ENCODE results near the gene GLI2.

GLI2 gene

GRCh38 chr2:120726245-120726644 is 9.4 kb upstream of the GLI2 start:
- Histone ChIP-seq H3K36me3 (ENCODE audit: control insufficient read depth in 2 of 2, insufficient read depth in 2 of 2, low read length in 2 of 2) (no peaks in the 10 kb centered on the region), H3K27ac (ENCODE audit: low read length) (no peak overlapping the region), H3K9ac (ENCODE audit: low read length in 2 of 2) (no peak overlapping the region), H3K4me3 (ENCODE audit: low read length in 2 of 2) (no peak overlapping the region), H3K9me3 (ENCODE audit: control insufficient read depth in 2 of 2, low read length in 2 of 2) (no peaks in the 10 kb centered on the region), H3K4me1 (ENCODE audit: control insufficient read depth, insufficient read depth, low read length) (peaks cover 13% of the 10 kb centered on the region), H3K27me3 (ENCODE audit: control insufficient read depth in 1 of 2, insufficient read depth in 2 of 2, low read length in 2 of 2) (no peaks in the 10 kb centered on the region)

DNA sequence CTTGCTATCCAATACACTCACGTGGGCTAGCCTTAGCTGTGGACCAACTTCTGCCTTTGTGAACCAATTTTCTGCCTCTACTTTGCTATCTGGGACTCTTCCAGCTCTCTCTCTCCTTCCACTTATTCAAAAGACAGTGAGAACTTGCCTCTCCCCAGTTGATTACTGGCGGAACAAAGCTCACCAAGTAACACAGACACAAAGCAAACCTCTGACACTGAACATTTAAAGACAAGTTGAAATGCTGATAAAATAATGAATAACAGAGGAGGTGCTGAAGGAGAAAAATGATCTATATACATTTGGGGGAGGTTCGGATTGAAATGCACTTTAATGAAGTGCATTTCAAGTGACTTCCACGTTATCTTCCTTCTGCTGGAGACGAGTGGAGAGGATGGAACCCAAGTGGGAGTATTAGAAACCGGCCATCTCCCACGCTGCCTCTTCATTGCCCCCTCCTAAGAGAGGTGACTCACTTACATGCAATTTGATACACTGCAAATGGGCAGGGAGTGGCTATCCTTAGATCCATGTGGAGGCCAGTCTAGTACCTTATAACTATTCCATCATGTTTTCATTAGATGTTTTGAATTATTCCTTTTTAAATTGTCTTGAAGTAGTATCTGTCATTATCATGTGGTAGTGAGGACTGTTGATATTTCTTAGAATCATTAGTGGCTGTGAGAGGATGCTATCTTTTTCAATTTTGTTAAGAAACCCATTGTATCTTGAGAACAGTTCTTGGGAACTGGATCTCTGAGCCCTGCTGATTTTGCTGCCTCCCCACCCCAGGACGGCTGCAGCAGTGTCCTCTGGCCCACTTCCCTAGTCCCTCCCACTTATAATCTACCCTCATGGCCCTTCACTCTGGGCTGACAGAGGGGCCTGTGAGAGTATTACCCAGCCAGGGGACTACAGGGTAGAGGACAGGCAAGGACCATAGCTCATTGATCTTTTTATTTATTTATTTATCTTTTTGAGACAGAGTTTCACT is 6.0 kb upstream of the GLI2 start:
- Histone ChIP-seq H3K9ac (ENCODE audit: low read length in 2 of 2) (no peak overlapping the region), H3K36me3 (ENCODE audit: control insufficient read depth in 2 of 2, insufficient read depth in 2 of 2, low read length in 2 of 2) (no peaks in the 10 kb centered on the region), H3K4me3 (ENCODE audit: low read length in 2 of 2) (no peak overlapping the region), H3K9me3 (ENCODE audit: control insufficient read depth in 2 of 2, low read length in 2 of 2) (no peaks in the 10 kb centered on the region), H3K4me1 (ENCODE audit: control insufficient read depth, insufficient read depth, low read length) (peaks cover 18% of the 10 kb centered on the region), H3K27ac (ENCODE audit: low read length) (no peak overlapping the region), H3K27me3 (ENCODE audit: control insufficient read depth in 1 of 2, insufficient read depth in 2 of 2, low read length in 2 of 2) (no peaks in the 10 kb centered on the region)

GRCh38 chr2:120731175-120731574 is 4.5 kb upstream of the GLI2 start:
- Histone ChIP-seq H3K9me3 (ENCODE audit: control insufficient read depth in 2 of 2, low read length in 2 of 2) (no peaks in the 10 kb centered on the region), H3K27ac (ENCODE audit: low read length) (no peak overlapping the region), H3K4me3 (ENCODE audit: low read length in 2 of 2) (no peak overlapping the region), H3K36me3 (ENCODE audit: control insufficient read depth in 2 of 2, insufficient read depth in 2 of 2, low read length in 2 of 2) (no peaks in the 10 kb centered on the region), H3K4me1 (ENCODE audit: control insufficient read depth, insufficient read depth, low read length) (peaks cover 25% of the 10 kb centered on the region), H3K9ac (ENCODE audit: low read length in 2 of 2) (no peak overlapping the region), H3K27me3 (ENCODE audit: control insufficient read depth in 1 of 2, insufficient read depth in 2 of 2, low read length in 2 of 2) (no peaks in the 10 kb centered on the region)

- H3K9me3 ChIP-seq (ENCODE audit: control insufficient read depth in 2 of 2, low read length in 2 of 2) = no peaks in the 10 kb centered on the region
- H3K27me3 ChIP-seq (ENCODE audit: control insufficient read depth in 1 of 2, insufficient read depth in 2 of 2, low read length in 2 of 2) = no peaks in the 10 kb centered on the region
- peak overlapping the region; percentile 46 for H3K27ac ChIP-seq (ENCODE audit: low read length)
- H3K9ac ChIP-seq (ENCODE audit: low read length in 2 of 2) = no peak overlapping the region
- no peaks in the 10 kb centered on the region for H3K36me3 ChIP-seq (ENCODE audit: control insufficient read depth in 2 of 2, insufficient read depth in 2 of 2, low read length in 2 of 2)
- H3K4me1 ChIP-seq (ENCODE audit: control insufficient read depth, insufficient read depth, low read length) = peaks cover 33% of the 10 kb centered on the region
- H3K4me3 ChIP-seq (ENCODE audit: low read length in 2 of 2) = peak overlapping the region in 1 of 2 donors; percentile 15
Observed at GRCh38 chr2:120732506-120733237, 3.0 kb upstream of the GLI2 start.

DNA sequence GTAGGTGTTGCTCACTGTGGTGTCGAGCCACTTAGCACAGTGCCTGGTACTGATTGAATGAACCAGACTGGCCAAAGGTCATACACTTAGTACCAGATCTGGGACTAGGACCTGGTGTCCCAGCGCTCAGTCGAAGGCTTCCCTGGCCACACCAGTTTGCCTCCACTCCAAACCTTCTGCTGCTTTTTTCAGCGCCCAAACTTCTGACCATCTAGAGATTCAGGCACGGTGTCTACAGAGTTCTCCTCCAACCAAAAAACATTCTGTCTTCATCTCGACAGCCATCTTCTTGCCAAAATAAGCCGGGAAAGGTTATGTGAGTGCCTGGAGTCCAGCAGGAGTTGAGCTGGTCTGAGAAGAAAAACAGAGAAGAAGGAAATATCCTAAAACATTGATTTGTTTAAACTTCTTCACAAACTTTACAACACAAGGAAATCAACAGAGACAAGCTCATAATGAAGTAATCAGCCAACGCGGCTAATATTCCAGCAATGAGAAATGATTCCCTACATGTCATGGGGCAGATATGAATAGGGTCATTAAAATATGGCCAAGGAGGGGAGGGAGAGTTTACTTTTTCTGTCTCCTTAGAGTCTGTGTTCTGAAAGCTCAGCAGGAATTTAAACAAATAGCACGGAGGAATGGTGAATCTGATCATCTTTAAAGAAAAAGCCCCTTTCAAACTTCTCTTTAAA is 2.3 kb upstream of the GLI2 start:
- Histone ChIP-seq H3K9ac (ENCODE audit: low read length in 2 of 2) (peak overlapping the region in 1 of 2 donors; percentile 47), H3K4me1 (ENCODE audit: control insufficient read depth, insufficient read depth, low read length) (peaks cover 40% of the 10 kb centered on the region), H3K9me3 (ENCODE audit: control insufficient read depth in 2 of 2, low read length in 2 of 2) (no peaks in the 10 kb centered on the region), H3K27me3 (ENCODE audit: control insufficient read depth in 1 of 2, insufficient read depth in 2 of 2, low read length in 2 of 2) (no peaks in the 10 kb centered on the region), H3K4me3 (ENCODE audit: low read length in 2 of 2) (peak overlapping the region in 1 of 2 donors; percentile 15), H3K27ac (ENCODE audit: low read length) (peak overlapping the region; percentile 46), H3K36me3 (ENCODE audit: control insufficient read depth in 2 of 2, insufficient read depth in 2 of 2, low read length in 2 of 2) (no peaks in the 10 kb centered on the region)

DNA sequence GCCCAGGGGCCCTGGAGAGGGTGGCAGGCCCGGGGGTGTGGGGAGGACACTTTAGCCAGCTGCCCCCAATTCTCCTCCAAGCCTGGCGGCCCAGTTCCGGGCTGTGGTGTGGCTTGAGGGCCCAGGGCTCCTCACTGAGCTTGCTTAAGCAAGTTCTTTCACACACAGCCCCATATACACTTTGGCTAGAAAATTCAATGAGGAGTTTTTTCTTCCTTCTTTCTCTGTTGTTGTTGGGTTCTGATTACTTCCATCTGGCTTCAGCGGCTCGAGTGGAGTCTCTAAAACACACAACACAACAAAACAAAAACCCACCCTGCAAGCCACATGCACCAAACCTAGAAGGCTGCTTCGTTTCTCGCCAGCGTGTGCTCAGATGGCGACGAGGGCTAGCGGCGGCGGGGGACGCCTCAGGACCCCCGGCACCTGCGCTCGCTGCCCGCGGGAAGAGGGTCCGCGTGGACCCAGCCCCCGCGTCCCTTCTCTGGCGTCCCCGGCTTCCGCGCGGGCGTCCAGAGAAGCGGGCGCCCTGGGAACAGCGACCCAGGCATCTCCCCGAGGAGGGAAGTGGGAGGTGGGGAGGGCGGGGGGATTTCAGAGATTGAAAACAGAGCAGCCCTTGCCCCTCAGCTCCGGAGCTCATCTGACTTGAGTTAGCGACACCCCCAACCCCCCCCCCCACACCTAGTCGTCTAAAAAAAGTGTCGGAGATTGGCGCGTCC is 577 bp upstream of the GLI2 start:
- Histone ChIP-seq H3K4me3 (ENCODE audit: low read length in 2 of 2) (peak overlapping the region in 1 of 2 donors; percentile 81), H3K36me3 (ENCODE audit: control insufficient read depth in 2 of 2, insufficient read depth in 2 of 2, low read length in 2 of 2) (no peaks in the 10 kb centered on the region), H3K9me3 (ENCODE audit: control insufficient read depth in 2 of 2, low read length in 2 of 2) (no peaks in the 10 kb centered on the region), H3K27me3 (ENCODE audit: control insufficient read depth in 1 of 2, insufficient read depth in 2 of 2, low read length in 2 of 2) (no peaks in the 10 kb centered on the region), H3K27ac (ENCODE audit: low read length) (peak overlapping the region; percentile 37), H3K4me1 (ENCODE audit: control insufficient read depth, insufficient read depth, low read length) (peaks cover 45% of the 10 kb centered on the region), H3K9ac (ENCODE audit: low read length in 2 of 2) (no peak overlapping the region)

GRCh38 chr2:120736202-120736623 is 545 bp downstream of the GLI2 start:
- H3K4me3 ChIP-seq (ENCODE audit: low read length in 2 of 2) = peak overlapping the region; percentile 69 to 81
- H3K9me3 ChIP-seq (ENCODE audit: control insufficient read depth in 2 of 2, low read length in 2 of 2) = no peaks in the 10 kb centered on the region
- no peaks in the 10 kb centered on the region for H3K36me3 ChIP-seq (ENCODE audit: control insufficient read depth in 2 of 2, insufficient read depth in 2 of 2, low read length in 2 of 2)
- peak overlapping the region; percentile 70 for H3K27ac ChIP-seq (ENCODE audit: low read length)
- H3K9ac ChIP-seq (ENCODE audit: low read length in 2 of 2) = peak overlapping the region; percentile 51 to 63
- no peaks in the 10 kb centered on the region for H3K27me3 ChIP-seq (ENCODE audit: control insufficient read depth in 1 of 2, insufficient read depth in 2 of 2, low read length in 2 of 2)
- peaks cover 50% of the 10 kb centered on the region for H3K4me1 ChIP-seq (ENCODE audit: control insufficient read depth, insufficient read depth, low read length)

- H3K9me3 ChIP-seq (ENCODE audit: control insufficient read depth in 2 of 2, low read length in 2 of 2) = no peaks in the 10 kb centered on the region
- H3K4me1 ChIP-seq (ENCODE audit: control insufficient read depth, insufficient read depth, low read length) = peaks cover 53% of the 10 kb centered on the region
- peak overlapping the region; percentile 69 to 81 for H3K4me3 ChIP-seq (ENCODE audit: low read length in 2 of 2)
- H3K27me3 ChIP-seq (ENCODE audit: control insufficient read depth in 1 of 2, insufficient read depth in 2 of 2, low read length in 2 of 2) = peaks cover 0 to under 1% of the 10 kb centered on the region in 2 donors
- no peaks in the 10 kb centered on the region for H3K36me3 ChIP-seq (ENCODE audit: control insufficient read depth in 2 of 2, insufficient read depth in 2 of 2, low read length in 2 of 2)
- H3K27ac ChIP-seq (ENCODE audit: low read length) = peak overlapping the region; percentile 70
- H3K9ac ChIP-seq (ENCODE audit: low read length in 2 of 2) = peak overlapping the region; percentile 63 to 64
Observed at GRCh38 chr2:120736624-120737339, 1.1 kb downstream of the GLI2 start.

DNA sequence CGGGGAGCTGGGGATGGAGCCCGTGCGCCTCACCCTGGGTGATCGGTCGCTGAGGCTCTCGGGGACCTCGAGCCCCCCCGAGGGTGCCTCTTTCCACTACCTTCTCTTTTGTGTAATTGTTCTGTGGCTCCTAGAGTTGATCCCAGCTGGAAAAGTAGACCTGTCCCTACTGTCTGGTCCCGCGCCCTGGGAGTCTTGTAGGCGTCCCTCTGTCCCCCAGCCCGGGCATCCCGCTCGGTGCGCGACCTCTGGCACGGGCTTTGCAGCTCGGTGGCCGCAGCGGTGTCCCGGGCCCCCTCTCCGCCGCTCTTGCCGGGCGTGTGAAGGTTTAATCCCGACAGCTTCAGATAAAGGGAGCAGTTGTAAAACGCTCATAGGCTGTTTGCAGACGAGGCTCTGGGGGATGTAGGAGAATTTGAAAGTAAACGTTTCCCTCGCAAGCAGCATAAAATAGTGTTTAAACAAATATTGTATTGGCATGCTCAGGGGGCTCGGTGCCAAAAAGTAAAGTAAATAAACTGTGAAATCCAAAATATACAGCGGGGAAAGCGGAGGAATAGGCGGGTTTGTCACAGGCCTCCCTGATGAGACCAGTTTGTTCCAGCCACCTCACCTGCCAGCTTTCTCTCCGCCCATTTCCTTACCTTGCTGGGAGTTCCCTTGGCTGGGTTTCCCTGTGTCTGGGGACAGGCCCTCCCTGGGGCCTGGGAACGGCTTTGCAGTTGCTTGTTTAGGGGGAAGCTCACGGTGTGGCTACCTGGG is 1.9 kb downstream of the GLI2 start:
- H3K27ac ChIP-seq (ENCODE audit: low read length) = peak overlapping the region; percentile 70
- H3K9ac ChIP-seq (ENCODE audit: low read length in 2 of 2) = peak overlapping the region; percentile 36 to 63

More for the DNA sequence above, 1.9 kb downstream of the GLI2 start:
- Histone ChIP-seq H3K9me3 (ENCODE audit: control insufficient read depth in 2 of 2, low read length in 2 of 2) (no peaks in the 10 kb centered on the region), H3K36me3 (ENCODE audit: control insufficient read depth in 2 of 2, insufficient read depth in 2 of 2, low read length in 2 of 2) (no peaks in the 10 kb centered on the region), H3K4me3 (ENCODE audit: low read length in 2 of 2) (peak overlapping the region; percentile 69 to 81), H3K27me3 (ENCODE audit: control insufficient read depth in 1 of 2, insufficient read depth in 2 of 2, low read length in 2 of 2) (peaks cover 0 to 6% of the 10 kb centered on the region in 2 donors), H3K4me1 (ENCODE audit: control insufficient read depth, insufficient read depth, low read length) (peaks cover 55% of the 10 kb centered on the region)
